RWPE1 (cell line): Measurements from ENCODE around the gene TRIM52.
A peak's percentile ranks its signal among the peaks of the same experiment; 100 is the strongest.

ENCODE experiments used
- CTCF ChIA-PET: fragments of 350-600 bp; sonication (Branson Sonifier 250); formaldehyde crosslinking; extraction: SDS; loops from one replicate; lab custom pipeline; 2021; lab: Yijun Ruan, JAX
- POLR2A ChIA-PET: fragments of 400-600 bp; formaldehyde crosslinking; extraction: SDS; loops from one replicate; lab custom pipeline; 2020; ENCODE audit warnings: antibody characterized with exemption; ENCODE audit not compliant: low non-redundant PET; lab: Yijun Ruan, JAX
- DNase-seq: peaks from one replicate; pipeline ENCODE4 v3.0.0; 2012; ENCODE audit warnings: low spot score
- H3K27ac ChIP-seq: fragments of 450-650 bp; 2 replicates; pipeline ENCODE4 v1.5.1; 2017
- TF ChIP-seq, protein P1 (sequence below): fragments of 450-650 bp; conservative IDR thresholded peaks from 2 replicates; pipeline ENCODE4 v1.5.1; 2017; ENCODE audit warnings: low read depth, mild to moderate bottlenecking

The TRIM52 gene

DNA sequence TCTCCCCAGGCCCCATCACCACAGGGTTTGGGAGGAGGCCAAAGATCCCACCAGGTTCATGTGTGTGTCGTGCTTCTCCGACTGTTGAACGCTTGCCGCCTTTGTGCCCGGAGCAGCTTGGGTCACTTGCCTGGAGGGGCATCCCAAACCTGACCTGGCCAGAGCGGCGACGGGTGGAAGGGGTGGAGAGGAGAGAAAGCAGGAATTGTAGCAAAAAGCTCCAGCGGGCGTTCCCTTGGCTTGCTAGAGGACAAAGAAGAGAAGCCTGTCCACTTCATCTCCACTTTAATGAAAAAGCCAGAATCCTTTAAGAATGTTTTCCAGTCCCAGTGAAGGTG, 40.8 kb downstream of the TRIM52 start:
- ChIA-PET POLR2A (interaction anchor here (0.6 kb wide), 1 partner anchor 24 kb away, joined by 3 read pairs; no protein-coding TSS in a partner anchor), CTCF (interaction anchor here (0.5 kb wide), 1 partner anchor 18 kb away, joined by 5 read pairs; no protein-coding TSS in a partner anchor)
- TF ChIP-seq, protein P1, sequence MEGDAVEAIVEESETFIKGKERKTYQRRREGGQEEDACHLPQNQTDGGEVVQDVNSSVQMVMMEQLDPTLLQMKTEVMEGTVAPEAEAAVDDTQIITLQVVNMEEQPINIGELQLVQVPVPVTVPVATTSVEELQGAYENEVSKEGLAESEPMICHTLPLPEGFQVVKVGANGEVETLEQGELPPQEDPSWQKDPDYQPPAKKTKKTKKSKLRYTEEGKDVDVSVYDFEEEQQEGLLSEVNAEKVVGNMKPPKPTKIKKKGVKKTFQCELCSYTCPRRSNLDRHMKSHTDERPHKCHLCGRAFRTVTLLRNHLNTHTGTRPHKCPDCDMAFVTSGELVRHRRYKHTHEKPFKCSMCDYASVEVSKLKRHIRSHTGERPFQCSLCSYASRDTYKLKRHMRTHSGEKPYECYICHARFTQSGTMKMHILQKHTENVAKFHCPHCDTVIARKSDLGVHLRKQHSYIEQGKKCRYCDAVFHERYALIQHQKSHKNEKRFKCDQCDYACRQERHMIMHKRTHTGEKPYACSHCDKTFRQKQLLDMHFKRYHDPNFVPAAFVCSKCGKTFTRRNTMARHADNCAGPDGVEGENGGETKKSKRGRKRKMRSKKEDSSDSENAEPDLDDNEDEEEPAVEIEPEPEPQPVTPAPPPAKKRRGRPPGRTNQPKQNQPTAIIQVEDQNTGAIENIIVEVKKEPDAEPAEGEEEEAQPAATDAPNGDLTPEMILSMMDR = no peak
- DNase-seq = no peak
- peak overlapping the region; percentile 18 for H3K27ac ChIP-seq

DNA sequence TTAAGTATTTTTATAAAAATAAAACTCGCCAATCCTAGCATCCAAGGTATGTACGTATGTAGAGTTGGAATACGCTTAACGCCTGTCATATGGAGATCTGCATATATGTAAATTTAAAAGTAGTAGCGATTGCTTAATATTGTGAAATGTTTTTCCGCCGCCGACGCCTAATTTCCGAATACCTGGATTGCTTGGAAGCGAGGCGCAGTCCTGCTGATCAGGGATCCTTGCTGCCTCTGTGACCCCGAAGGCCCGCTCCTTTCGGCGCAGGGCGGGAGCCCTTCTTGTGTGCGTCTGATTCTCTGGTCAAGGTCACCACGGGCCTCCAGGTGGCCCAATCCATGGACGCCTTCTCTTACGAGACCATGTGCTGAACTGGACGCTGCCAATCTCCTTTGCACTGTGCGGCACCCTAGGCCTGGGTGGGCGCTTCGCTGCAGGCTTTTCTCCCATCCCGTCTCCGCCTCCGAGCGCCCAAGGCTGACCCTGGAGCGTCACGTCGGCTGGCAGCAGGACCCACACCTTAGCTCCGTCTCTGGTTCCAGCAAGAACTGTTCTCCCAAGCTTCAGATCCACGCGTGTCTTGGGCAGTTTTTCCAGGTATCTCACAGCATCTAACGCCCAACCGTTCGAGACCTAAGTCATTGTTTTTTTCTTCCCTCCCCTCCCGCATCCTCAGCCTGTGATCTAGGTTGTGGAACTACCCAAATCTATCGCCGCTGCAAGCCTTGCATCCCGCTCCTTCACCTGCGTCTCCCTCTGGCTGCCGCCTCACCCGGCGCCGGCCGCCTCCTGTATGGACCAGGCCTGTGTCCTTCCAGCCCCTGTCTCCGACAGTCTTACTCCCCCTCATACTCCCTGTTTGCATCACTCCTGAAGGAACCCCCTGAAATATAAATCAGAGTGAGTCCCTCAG, 41.4 kb downstream of the TRIM52 start:
- ChIA-PET CTCF (no interaction called here), POLR2A (interaction anchor here (0.6 kb wide), 2 partner anchors 12 to 25 kb away, joined by 3 to 6 read pairs; no protein-coding TSS in a partner anchor)
- peak overlapping the region; percentile 18 for H3K27ac ChIP-seq
- DNase-seq = no peak
- TF ChIP-seq, protein P1 = no peak

DNA sequence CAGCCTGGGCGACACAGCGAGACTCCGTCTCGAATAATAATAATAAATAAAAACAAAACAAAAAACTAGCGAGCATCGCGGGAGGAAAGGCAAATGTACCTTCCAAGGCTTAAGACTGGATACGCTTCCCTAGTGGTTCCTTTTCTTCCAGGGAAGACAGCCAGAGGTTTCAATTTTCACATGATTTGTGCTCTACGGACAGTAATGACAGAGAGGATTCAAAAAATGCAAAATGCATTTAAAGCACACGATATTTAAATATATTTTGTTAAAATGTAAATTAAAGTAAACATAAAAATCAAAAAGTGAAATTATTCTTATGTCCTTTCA, 42.2 kb downstream of the TRIM52 start:
- DNase-seq = no peak
- POLR2A ChIA-PET = no interaction called here
- H3K27ac ChIP-seq = peak overlapping the region; percentile 79
- TF ChIP-seq, protein P1 = no peak
- CTCF ChIA-PET = no interaction called here

DNA sequence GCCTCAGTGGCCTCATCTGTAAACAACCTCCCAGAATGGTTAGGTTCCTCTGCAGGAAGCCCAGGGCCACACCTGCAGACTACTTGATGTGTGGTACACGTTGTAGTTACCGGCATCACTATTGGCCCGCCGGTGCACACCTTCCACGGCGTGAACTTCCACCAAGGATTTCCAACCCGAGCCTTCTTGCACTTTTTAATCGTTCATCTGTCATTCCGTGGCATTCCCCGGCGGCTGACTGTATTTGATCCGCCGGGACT, 43.2 kb downstream of the TRIM52 start:
- POLR2A ChIA-PET = interaction anchor here (1.0 kb wide), 1 partner anchor 13 kb away, joined by 3 read pairs; the partner anchor contains the start of gene TRIM7

DNA sequence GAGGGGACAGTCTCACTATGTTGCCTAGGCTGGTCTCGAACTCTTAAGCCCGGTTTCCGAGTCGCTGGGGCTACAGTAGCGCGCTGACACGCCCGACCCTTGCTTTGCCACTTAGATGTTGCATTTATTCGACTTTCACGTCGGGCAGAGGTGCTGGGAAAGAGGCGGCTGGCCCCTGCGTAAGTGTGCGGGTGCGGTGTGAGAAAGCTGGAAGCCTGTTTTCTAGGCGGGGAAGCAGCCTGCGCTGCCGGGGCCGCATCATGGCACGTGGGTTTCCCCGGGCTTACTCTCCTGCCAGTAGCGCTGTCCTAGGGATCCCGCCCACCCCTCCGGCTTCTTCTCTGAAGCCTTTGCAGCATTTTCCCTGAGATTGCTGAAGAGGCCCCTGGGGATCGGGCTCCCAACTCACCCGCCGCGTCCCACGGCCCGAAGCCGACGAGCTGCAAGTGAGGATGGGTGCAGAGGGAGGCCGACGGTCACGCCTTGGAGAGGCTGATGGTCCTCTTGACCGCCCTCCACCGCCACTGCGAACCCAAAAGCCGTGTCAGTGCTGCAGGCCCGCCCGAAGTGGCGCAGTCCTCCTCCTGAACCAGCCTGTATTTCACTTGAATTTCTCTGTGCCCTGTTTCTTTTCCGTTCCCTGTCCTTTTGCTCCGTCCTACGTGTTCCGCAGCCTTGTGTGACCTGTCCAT, 43.7 kb downstream of the TRIM52 start:
- peak; percentile 68 for DNase-seq
- CTCF ChIA-PET = interaction anchor here (1.6 kb wide), 1 partner anchor 30 kb away, joined by 5 read pairs; no protein-coding TSS in a partner anchor
- peak overlapping the region; percentile 79 for H3K27ac ChIP-seq
- POLR2A ChIA-PET = interaction anchor here (1.0 kb wide), 1 partner anchor 13 kb away, joined by 3 read pairs; the partner anchor contains the start of gene TRIM7
- TF ChIP-seq, protein P1 = no peak

More for the DNA sequence above, 43.2 kb downstream of the TRIM52 start:
- CTCF ChIA-PET = interaction anchor here (1.6 kb wide), 1 partner anchor 30 kb away, joined by 5 read pairs; no protein-coding TSS in a partner anchor
- no peak for DNase-seq
- H3K27ac ChIP-seq = peak overlapping the region; percentile 79
- TF ChIP-seq, protein P1 = no peak
